HFFc6 (cell line): ENCODE results near the gene THSD4. TPM values are rescaled to one million over a fixed set of nuclear protein-coding genes. Genes with fewer than 3 reads are reported as not detected.
"Not testable (repeated sequence)": the region's sequence is repeated elsewhere in the genome, so short reads cannot be mapped to it uniquely, and the experiment has no call there.

ENCODE experiments used
- DNase-seq: peaks from one replicate; pipeline ENCODE4 v3.0.0-alpha.2; 2018
- H3K27ac Mint-ChIP-seq: 2 replicates; pipeline ENCODE4 v1.8.0; 2020; ENCODE audit warnings: mild to moderate bottlenecking, mixed read lengths
- H3K27me3 Mint-ChIP-seq: 2 replicates; pipeline ENCODE4 v1.8.0; 2021; ENCODE audit warnings: mild to moderate bottlenecking, moderate library complexity, mixed read lengths; ENCODE audit not compliant: insufficient read depth
- H3K36me3 Mint-ChIP-seq: 2 replicates; pipeline ENCODE4 v1.8.0; 2021; ENCODE audit warnings: low read depth, mixed read lengths
- H3K4me1 Mint-ChIP-seq: 2 replicates; pipeline ENCODE4 v1.8.0; 2020; ENCODE audit warnings: low read depth, mixed read lengths
- H3K4me3 Mint-ChIP-seq: 2 replicates; pipeline ENCODE4 v1.8.0; 2020; ENCODE audit warnings: mild to moderate bottlenecking, moderate library complexity, mixed read lengths
- H3K9me3 Mint-ChIP-seq: 2 replicates; pipeline ENCODE4 v1.8.0; 2020; ENCODE audit warnings: mild to moderate bottlenecking, mixed read lengths
- total RNA-seq, 6 experiments: library from RNA; stranded (reverse); fragmentation: NEBNext Ultra II Directional; extraction: Animal tissue kit (Norgen Biotek cat#: 25700); gene quantifications; 2 replicates in 1 of 6; 3 replicates in 5 of 6; pipeline ENCODE4 v1.2.3, GENCODE V29; 2021
- TF ChIP-seq, protein P1 (sequence below): fragments of 200-600 bp; sonication (generic); IDR thresholded peaks from 2 replicates; pipeline ENCODE4 v1.5.0; 2021; ENCODE audit warnings: antibody characterized with exemption, mild to moderate bottlenecking

Gene THSD4
- total RNA-seq, 6 experiments from 2014 or later, result 32.7 to 39.1 (median 36.4) TPM

DNA sequence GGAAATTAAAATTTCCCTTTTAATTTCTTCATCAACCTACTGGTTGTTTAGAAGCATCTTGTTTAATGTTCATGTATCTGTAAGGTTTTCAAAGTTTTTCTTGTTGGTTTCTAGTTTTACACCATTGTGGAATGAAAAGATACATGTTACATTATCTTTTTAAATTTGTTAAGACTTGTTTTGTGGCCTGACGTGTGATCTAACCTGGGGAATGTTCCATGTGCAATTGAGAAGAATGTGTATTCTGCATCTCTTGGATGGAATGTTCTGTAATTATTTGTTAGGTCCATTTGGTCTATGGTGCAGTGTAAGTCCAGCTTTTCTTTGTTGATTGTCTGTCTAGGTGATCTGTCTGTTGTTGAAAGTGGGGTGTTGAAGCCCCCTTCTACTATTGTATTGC lies 45.7 kb downstream of the THSD4 start:
- TF ChIP-seq, protein P1, sequence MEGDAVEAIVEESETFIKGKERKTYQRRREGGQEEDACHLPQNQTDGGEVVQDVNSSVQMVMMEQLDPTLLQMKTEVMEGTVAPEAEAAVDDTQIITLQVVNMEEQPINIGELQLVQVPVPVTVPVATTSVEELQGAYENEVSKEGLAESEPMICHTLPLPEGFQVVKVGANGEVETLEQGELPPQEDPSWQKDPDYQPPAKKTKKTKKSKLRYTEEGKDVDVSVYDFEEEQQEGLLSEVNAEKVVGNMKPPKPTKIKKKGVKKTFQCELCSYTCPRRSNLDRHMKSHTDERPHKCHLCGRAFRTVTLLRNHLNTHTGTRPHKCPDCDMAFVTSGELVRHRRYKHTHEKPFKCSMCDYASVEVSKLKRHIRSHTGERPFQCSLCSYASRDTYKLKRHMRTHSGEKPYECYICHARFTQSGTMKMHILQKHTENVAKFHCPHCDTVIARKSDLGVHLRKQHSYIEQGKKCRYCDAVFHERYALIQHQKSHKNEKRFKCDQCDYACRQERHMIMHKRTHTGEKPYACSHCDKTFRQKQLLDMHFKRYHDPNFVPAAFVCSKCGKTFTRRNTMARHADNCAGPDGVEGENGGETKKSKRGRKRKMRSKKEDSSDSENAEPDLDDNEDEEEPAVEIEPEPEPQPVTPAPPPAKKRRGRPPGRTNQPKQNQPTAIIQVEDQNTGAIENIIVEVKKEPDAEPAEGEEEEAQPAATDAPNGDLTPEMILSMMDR, result no peak
- H3K4me1 Mint-ChIP-seq, result peaks cover 10% of the 10 kb centered on the region
- H3K4me3 Mint-ChIP-seq, result no peak overlapping the region
- DNase-seq, result no peak
- H3K36me3 Mint-ChIP-seq, result peaks cover 42% of the 10 kb centered on the region
- H3K9me3 Mint-ChIP-seq, result peaks cover 12% of the 10 kb centered on the region
- no peaks in the 10 kb centered on the region for H3K27me3 Mint-ChIP-seq
- no peak overlapping the region for H3K27ac Mint-ChIP-seq

DNA sequence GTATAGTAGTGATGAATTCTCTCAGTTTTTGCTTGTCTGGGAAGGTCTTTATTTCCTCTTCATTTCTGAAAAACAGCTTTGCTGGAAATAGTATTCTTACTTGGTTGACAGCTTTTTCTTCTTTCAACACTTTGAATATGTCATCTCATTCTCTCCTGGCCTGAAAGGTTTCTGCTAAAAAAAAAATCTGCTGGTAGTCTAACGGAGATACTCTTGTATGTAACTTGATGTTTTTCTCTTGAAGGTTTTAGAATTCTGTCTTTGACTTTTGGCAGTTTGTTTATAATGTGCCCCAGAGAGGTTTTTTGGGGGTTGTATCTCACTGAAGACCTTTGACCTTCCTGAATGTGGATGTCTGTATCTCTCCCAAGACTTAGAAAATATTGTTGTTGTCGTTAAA lies 47.0 kb downstream of the THSD4 start:
- TF ChIP-seq, protein P1, result no peak
- Mint-ChIP-seq H3K4me3 (no peak overlapping the region), H3K27me3 (no peaks in the 10 kb centered on the region; the same call in 1 of the 2 replicates), H3K36me3 (peaks cover 49% of the 10 kb centered on the region), H3K4me1 (peaks cover 10% of the 10 kb centered on the region), H3K27ac (no peak overlapping the region), H3K9me3 (peaks cover 12% of the 10 kb centered on the region)
- DNase-seq, result no peak

DNA sequence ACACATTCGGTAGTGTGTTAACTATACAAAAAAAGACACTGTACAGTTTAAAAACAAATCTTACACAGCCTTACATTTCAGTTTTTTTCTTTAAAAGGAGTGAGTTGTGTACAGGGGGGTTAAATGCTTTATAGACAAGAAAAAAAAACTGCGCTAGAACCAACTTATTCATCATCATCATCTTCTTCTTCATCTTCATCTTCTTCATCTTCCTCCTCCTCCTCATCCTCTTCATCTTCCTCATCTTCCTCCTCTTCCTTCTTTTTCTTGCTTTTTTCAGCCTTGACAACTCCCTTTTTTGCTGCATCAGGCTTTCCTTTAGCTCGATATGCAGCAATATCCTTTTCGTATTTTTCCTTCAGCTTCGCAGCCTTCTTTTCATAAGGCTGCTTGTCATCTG lies 49.3 kb downstream of the THSD4 start:
- H3K36me3 Mint-ChIP-seq, result peaks cover 52% of the 10 kb centered on the region
- not testable (repeated sequence) for H3K27ac Mint-ChIP-seq, DNase-seq, H3K27me3 Mint-ChIP-seq, H3K4me1 Mint-ChIP-seq, H3K4me3 Mint-ChIP-seq
- peaks cover 18% of the 10 kb centered on the region for H3K9me3 Mint-ChIP-seq

DNA sequence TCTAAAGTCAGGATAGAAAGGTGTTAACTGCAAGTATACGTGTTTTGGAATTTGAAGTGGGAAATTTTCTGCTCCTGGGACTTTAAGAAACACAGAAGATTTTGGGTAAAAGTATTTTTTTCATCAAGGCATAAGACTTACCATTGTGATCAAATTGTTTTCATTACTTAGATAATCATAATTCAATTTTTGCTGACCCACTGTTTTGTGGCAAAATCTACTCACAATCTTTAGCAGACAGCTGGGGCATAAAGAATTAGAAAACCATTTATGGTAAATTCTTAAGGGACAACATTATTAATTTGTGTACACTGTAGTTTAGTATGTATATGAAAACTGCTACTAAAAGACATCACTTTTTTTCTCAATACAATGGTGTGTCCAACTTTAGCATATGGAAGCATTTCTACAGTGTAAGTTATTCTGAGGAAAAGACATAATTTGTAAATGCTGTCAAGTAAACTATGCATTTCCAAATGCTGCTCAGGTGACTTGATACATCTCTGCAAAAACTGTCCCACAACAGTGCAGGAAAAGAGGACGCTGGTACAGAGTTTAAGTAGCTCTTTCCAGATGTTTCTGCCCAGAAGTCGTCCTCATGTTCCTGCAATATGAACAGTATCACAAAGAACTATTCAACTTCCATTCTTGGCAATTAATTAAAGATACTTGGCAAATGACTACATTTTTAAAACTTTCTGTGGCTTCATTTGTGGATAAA lies 52.3 kb downstream of the THSD4 start:
- TF ChIP-seq, protein P1, result no peak
- Mint-ChIP-seq H3K27me3 (no peaks in the 10 kb centered on the region; the same call in 1 of the 2 replicates), H3K4me1 (no peaks in the 10 kb centered on the region), H3K27ac (no peak overlapping the region), H3K36me3 (peaks cover 60% of the 10 kb centered on the region), H3K9me3 (peaks cover 33% of the 10 kb centered on the region), H3K4me3 (no peak overlapping the region)
- DNase-seq, result no peak

DNA sequence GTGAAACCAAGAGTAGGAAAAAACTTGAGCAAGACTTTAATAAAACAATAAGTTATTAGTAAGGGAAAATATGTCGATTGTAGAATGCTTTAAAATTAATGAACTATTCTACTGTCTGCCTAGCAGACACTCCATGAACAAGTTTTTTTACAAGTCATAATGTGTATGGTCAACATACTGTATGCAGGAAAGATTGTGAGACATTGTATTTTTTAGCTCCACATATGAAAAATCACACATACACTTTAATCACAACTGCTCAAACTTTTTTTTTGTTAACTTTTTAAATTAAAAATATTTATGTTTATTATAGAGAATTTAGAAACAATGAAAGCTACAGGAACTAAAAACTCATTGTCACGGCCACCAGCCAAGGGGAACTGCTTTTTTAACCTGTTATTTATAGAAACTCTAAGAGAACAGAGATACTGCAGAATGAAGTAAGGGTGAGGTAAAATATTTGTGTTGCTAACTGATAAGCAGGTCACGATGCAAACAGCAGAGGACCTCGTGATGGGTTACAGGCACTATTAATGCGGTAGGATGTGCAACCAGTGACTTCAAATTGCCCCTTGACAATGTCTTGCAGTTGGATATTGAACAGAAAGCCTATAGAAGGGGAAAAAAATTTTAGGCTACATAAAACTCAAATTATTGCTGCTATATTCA lies 53.0 kb downstream of the THSD4 start:
- no peaks in the 10 kb centered on the region for H3K4me1 Mint-ChIP-seq
- no peak overlapping the region for H3K4me3 Mint-ChIP-seq
- DNase-seq, result no peak
- H3K9me3 Mint-ChIP-seq, result peaks cover 35% of the 10 kb centered on the region
- no peak overlapping the region for H3K27ac Mint-ChIP-seq
- H3K27me3 Mint-ChIP-seq, result no peaks in the 10 kb centered on the region; the same call in 1 of the 2 replicates
- TF ChIP-seq, protein P1, result no peak
- H3K36me3 Mint-ChIP-seq, result peaks cover 61% of the 10 kb centered on the region

DNA sequence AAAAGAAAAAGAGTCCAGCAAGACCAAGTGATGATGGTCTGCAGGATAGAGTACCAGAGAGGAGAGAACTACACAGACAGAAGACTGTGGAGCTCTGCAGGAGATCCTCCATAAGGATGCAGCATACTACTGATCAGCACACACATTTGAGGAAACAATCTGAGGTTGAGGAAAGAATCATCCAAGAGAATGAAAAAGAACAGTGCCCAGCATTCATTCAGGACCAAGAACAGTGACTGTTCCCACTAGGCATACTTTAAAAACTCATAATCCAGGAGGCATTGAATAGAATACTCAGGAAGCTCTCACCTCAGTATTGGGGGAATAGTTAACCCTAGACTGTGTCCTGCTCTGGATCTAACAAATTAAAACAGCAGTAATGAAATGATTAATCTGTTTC lies 54.9 kb downstream of the THSD4 start:
- H3K9me3 Mint-ChIP-seq, result peaks cover 43% of the 10 kb centered on the region
- H3K36me3 Mint-ChIP-seq, result peaks cover 66% of the 10 kb centered on the region
- H3K27me3 Mint-ChIP-seq, result no peaks in the 10 kb centered on the region; the same call in 1 of the 2 replicates
- TF ChIP-seq, protein P1, result no peak
- H3K4me1 Mint-ChIP-seq, result no peaks in the 10 kb centered on the region
- no peak overlapping the region for H3K4me3 Mint-ChIP-seq
- no peak overlapping the region for H3K27ac Mint-ChIP-seq
- no peak for DNase-seq
